Loucy (cell line): ENCODE data around the gene SHPK.

Experiments used
- H2AFZ ChIP-seq: fragments of 200-600 bp; sonication (generic); 2 replicates; pipeline ENCODE4 v1.6.0; 2016; ENCODE audit warnings: antibody characterized with exemption, mild to moderate bottlenecking, low read length, moderate library complexity
- H3F3A ChIP-seq: fragments of 200-600 bp; 2 replicates; pipeline ENCODE4 v1.6.0; 2016; ENCODE audit warnings: antibody characterized with exemption, low read depth, mild to moderate bottlenecking
- H3K27me3 ChIP-seq: fragments of 200-600 bp; sonication (generic); 2 replicates; pipeline ENCODE4 v1.6.1; 2014; ENCODE audit warnings: low read length, mild to moderate bottlenecking; ENCODE audit not compliant: insufficient read depth, poor library complexity, severe bottlenecking
- H3K36me3 ChIP-seq: fragments of 200-600 bp; sonication (generic); 2 replicates; pipeline ENCODE4 v1.6.1; 2016; ENCODE audit warnings: low read length; ENCODE audit not compliant: insufficient read depth
- H3K4me1 ChIP-seq: fragments of 200-600 bp; sonication (generic); 2 replicates; pipeline ENCODE4 v1.5.1; 2014; ENCODE audit warnings: low read length, mild to moderate bottlenecking; ENCODE audit not compliant: insufficient read depth, poor library complexity, severe bottlenecking
- H3K4me2 ChIP-seq: fragments of 200-600 bp; sonication (generic); 2 replicates; pipeline ENCODE4 v1.6.0; 2014; ENCODE audit warnings: antibody characterized with exemption, low read length, low read depth, mild to moderate bottlenecking; ENCODE audit not compliant: poor library complexity, severe bottlenecking
- H3K4me3 ChIP-seq: fragments of 200-600 bp; sonication (generic); 2 replicates; pipeline ENCODE4 v1.5.1; 2014; ENCODE audit warnings: low read length, mild to moderate bottlenecking, mixed read lengths; ENCODE audit not compliant: poor library complexity, severe bottlenecking
- H3K79me2 ChIP-seq: fragments of 200-600 bp; sonication (generic); 2 replicates; pipeline ENCODE4 v1.6.1; 2014; ENCODE audit warnings: low read length; ENCODE audit not compliant: insufficient read depth
- H3K9ac ChIP-seq: fragments of 200-600 bp; sonication (generic); 2 replicates; pipeline ENCODE4 v1.6.0; 2014; ENCODE audit warnings: mild to moderate bottlenecking, low read depth, low read length, moderate library complexity; ENCODE audit not compliant: poor library complexity, severe bottlenecking
- H3K9me2 ChIP-seq: fragments of 200-600 bp; sonication (generic); replicated peaks from 2 replicates; pipeline ENCODE4 v1.6.1; 2016; ENCODE audit warnings: low read depth, low read length, mixed read lengths
- H3K9me3 ChIP-seq: fragments of 200-600 bp; sonication (generic); 2 replicates; pipeline ENCODE4 v1.6.1; 2014; ENCODE audit warnings: mild to moderate bottlenecking, antibody characterized with exemption, low read length, low read depth; ENCODE audit not compliant: insufficient read depth
- H4K20me1 ChIP-seq: fragments of 200-600 bp; sonication (generic); 2 replicates; pipeline ENCODE4 v1.6.0; 2014; ENCODE audit warnings: antibody characterized with exemption, low read length, mild to moderate bottlenecking; ENCODE audit not compliant: insufficient read depth, poor library complexity, severe bottlenecking
- EZH2phosphoT487 ChIP-seq: fragments of 200-600 bp; IDR thresholded peaks from 2 replicates; pipeline ENCODE4 v1.6.1; 2018; ENCODE audit warnings: antibody characterized with exemption, mild to moderate bottlenecking, moderate library complexity, borderline replicate concordance
- TF ChIP-seq, protein P1 (sequence below): fragments of 200-600 bp; sonication (generic); conservative IDR thresholded peaks from 2 replicates; pipeline ENCODE4 v1.5.1; 2014; ENCODE audit warnings: mild to moderate bottlenecking, antibody characterized with exemption, low read length

SHPK gene

DNA sequence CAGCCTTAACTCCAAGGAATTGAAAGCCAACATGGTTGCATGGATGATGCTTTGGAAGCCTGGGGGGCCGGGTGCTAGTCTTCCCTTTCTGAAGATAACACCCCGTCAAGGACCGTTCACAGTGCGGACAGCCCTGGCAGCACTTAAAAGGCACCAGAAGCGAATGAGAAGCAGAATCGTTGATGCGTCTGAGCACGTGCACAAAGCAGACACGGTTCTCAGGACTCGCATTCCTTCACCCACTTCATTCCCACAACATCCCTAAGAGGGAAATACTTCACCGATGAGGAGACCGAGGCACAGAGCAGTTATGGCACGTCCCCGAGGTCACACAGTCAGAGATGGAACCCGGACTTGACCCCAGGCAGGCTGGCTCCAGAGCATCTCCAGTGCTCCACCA is 41.1 kb downstream of the SHPK start:
- TF ChIP-seq, protein P1, sequence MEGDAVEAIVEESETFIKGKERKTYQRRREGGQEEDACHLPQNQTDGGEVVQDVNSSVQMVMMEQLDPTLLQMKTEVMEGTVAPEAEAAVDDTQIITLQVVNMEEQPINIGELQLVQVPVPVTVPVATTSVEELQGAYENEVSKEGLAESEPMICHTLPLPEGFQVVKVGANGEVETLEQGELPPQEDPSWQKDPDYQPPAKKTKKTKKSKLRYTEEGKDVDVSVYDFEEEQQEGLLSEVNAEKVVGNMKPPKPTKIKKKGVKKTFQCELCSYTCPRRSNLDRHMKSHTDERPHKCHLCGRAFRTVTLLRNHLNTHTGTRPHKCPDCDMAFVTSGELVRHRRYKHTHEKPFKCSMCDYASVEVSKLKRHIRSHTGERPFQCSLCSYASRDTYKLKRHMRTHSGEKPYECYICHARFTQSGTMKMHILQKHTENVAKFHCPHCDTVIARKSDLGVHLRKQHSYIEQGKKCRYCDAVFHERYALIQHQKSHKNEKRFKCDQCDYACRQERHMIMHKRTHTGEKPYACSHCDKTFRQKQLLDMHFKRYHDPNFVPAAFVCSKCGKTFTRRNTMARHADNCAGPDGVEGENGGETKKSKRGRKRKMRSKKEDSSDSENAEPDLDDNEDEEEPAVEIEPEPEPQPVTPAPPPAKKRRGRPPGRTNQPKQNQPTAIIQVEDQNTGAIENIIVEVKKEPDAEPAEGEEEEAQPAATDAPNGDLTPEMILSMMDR: no peak
- TF ChIP-seq EZH2phosphoT487: no peak
- H3K9me2 ChIP-seq: no peaks in the 10 kb centered on the region
- H3K79me2 ChIP-seq: no peaks in the 10 kb centered on the region
- H3F3A ChIP-seq: no peaks in the 10 kb centered on the region
- H3K9me3 ChIP-seq: no peaks in the 10 kb centered on the region
- no peaks in the 10 kb centered on the region for H4K20me1 ChIP-seq
- H3K4me2 ChIP-seq: no peak overlapping the region
- H3K36me3 ChIP-seq: no peaks in the 10 kb centered on the region
- H3K27me3 ChIP-seq: no peaks in the 10 kb centered on the region
- no peak overlapping the region for H2AFZ ChIP-seq
- no peaks in the 10 kb centered on the region for H3K4me1 ChIP-seq
- no peak overlapping the region for H3K9ac ChIP-seq
- no peak overlapping the region for H3K4me3 ChIP-seq

DNA sequence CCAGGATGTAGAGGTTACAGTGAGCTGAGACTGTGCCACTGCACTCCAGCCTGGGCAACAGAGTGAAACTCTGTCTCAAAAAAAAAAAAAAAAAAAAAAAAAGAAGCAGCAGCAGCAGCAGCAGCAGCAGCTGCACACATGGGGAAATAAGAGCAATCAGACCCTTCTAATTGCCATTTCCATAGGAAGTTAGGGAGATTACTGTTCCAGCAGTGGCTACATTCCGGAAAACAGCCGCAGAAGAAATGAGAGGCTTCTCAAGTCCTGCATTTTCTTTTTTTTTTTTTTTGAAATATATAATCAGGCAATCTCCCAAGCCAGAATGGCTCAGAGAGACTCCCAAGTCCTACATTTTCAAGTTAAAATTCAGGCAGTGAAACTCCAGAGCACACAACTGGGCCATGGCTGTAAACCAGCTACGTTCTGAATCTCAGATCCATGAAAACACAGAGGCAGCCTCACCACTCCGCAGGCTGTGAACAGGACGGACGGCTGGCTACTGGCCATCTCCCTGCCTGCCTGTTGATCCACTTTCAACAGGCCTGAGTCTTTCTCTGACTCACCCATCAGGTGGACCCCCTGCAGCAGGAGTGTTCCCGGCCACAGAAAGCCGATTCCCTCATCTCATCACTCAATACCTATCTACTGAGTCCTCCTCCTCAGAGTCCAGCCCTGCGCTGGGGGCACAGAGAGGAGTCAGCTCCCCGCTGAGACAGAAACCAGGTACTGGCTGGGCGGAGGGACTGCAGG is 41.8 kb downstream of the SHPK start:
- TF ChIP-seq, protein P1: no peak
- TF ChIP-seq EZH2phosphoT487: no peak
- Histone ChIP-seq H3K9ac (no peak overlapping the region), H3K9me3 (no peaks in the 10 kb centered on the region), H3K9me2 (no peaks in the 10 kb centered on the region), H3K4me1 (no peaks in the 10 kb centered on the region), H2AFZ (no peak overlapping the region), H3K4me2 (no peak overlapping the region), H3F3A (no peaks in the 10 kb centered on the region), H3K36me3 (no peaks in the 10 kb centered on the region), H3K4me3 (no peak overlapping the region), H4K20me1 (no peaks in the 10 kb centered on the region), H3K27me3 (no peaks in the 10 kb centered on the region), H3K79me2 (no peaks in the 10 kb centered on the region)

DNA sequence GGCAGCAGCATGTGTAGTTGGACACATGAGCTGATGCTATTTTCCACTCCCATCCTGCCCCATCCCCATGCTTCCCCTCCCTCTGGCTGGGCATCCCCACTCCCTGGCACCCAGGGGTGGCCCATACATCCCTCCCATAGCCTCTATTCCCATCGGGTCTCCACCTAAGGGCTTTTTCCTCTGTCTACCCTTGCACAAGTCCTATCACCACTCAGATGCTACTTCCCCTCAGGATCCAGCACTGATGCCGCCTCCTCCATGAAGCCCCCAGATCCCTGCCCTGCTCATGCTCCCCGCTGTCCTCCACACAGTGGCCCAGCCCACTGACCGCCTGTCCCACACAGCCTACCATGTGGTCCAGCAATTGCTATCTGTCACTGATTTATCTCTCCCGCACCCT is 42.7 kb downstream of the SHPK start:
- Histone ChIP-seq H2AFZ (no peak overlapping the region), H3K4me3 (no peak overlapping the region), H3K79me2 (no peaks in the 10 kb centered on the region), H3K36me3 (no peaks in the 10 kb centered on the region), H3K9ac (no peak overlapping the region), H3K27me3 (no peaks in the 10 kb centered on the region), H3F3A (no peaks in the 10 kb centered on the region), H4K20me1 (no peaks in the 10 kb centered on the region), H3K4me2 (no peak overlapping the region), H3K9me2 (no peaks in the 10 kb centered on the region), H3K9me3 (no peaks in the 10 kb centered on the region), H3K4me1 (no peaks in the 10 kb centered on the region)
- no peak for TF ChIP-seq EZH2phosphoT487
- TF ChIP-seq, protein P1: no peak
